Upper lobe of right lung (tissue), 1 donor: ENCODE measurements around the gene HIP1. TPM values are rescaled to one million over a fixed set of nuclear protein-coding genes. Genes with fewer than 3 reads are reported as not detected.

ENCODE experiments used
- ATAC-seq: fragments of 200-7000 bp; cut with Tn5 transposase; one replicate; pipeline ENCODE4 v1.9.1; 2020; ENCODE audit warnings: mild to moderate bottlenecking, moderate library complexity
- DNase-seq: peaks from one replicate; pipeline ENCODE4 v3.0.0-alpha.2; 2020
- H3K27ac ChIP-seq: fragments of 200-600 bp; one replicate; pipeline ENCODE4 v1.8.0; 2022
- H3K27me3 ChIP-seq: fragments of 200-600 bp; one replicate; pipeline ENCODE4 v1.8.0; 2022; ENCODE audit warnings: mild to moderate bottlenecking
- H3K36me3 ChIP-seq: fragments of 200-600 bp; one replicate; pipeline ENCODE4 v1.8.0; 2022
- H3K4me1 ChIP-seq: fragments of 200-600 bp; one replicate; pipeline ENCODE4 v1.8.0; 2022
- H3K4me3 ChIP-seq: fragments of 200-600 bp; one replicate; pipeline ENCODE4 v1.8.0; 2022; ENCODE audit warnings: mild to moderate bottlenecking
- H3K9me3 ChIP-seq: fragments of 200-600 bp; one replicate; pipeline ENCODE4 v1.8.0; 2022
- CTCF ChIP-seq: fragments of 200-600 bp; IDR thresholded peaks from one replicate; pipeline ENCODE4 v1.8.0; 2022; ENCODE audit warnings: antibody characterized with exemption
- intact Hi-C: fragments of 100-400 bp; cut with DNase I; formaldehyde crosslinking; loops from one replicate; pipeline ENCODE4 v1.11.0; 2022
- total RNA-seq: library from RNA; stranded (reverse); fragmentation: NEBNext Ultra II Directional; extraction: Animal tissue kit (Norgen Biotek cat#: 25700); gene quantifications from one replicate; pipeline ENCODE4 v1.2.1, GENCODE V29; 2021
- donor health status: DM: no; HTN: yes; CAD: no; lungs with severe emphysema.

The HIP1 gene
- total RNA-seq, 1 donor from 2014 or later = 86.2 TPM

- DNase-seq (no peak), ATAC-seq (no peak)
- Histone ChIP-seq H3K27me3 (no peaks in the 10 kb centered on the region), H3K27ac (no peak overlapping the region), H3K36me3 (no peaks in the 10 kb centered on the region), H3K4me3 (no peak overlapping the region), H3K9me3 (no peaks in the 10 kb centered on the region), H3K4me1 (peaks cover 30% of the 10 kb centered on the region)
- intact Hi-C loops = no loop called here
- no peak for TF ChIP-seq CTCF
Observed at GRCh38 chr7:75716992-75717626, 21.6 kb downstream of the HIP1 start.

GRCh38 chr7:75715864-75716263 is 22.9 kb downstream of the HIP1 start:
- no peak overlapping the region for H3K4me3 ChIP-seq
- intact Hi-C loops = no loop called here
- H3K27ac ChIP-seq = no peak overlapping the region
- ATAC-seq = no peak
- H3K36me3 ChIP-seq = no peaks in the 10 kb centered on the region
- TF ChIP-seq CTCF = no peak
- peaks cover 36% of the 10 kb centered on the region for H3K4me1 ChIP-seq
- H3K27me3 ChIP-seq = no peaks in the 10 kb centered on the region
- no peak for DNase-seq
- peaks cover 2% of the 10 kb centered on the region for H3K9me3 ChIP-seq

- H3K27me3 ChIP-seq = no peaks in the 10 kb centered on the region
- intact Hi-C loops = no loop called here
- DNase-seq (no peak), ATAC-seq (no peak)
- peak overlapping the region; percentile 52 for H3K27ac ChIP-seq
- H3K36me3 ChIP-seq = no peaks in the 10 kb centered on the region
- H3K9me3 ChIP-seq = peaks cover 11% of the 10 kb centered on the region
- no peak for TF ChIP-seq CTCF
- no peak overlapping the region for H3K4me3 ChIP-seq
- peaks cover 29% of the 10 kb centered on the region for H3K4me1 ChIP-seq
Observed at GRCh38 chr7:75712517-75713361, 26.0 kb downstream of the HIP1 start.

GRCh38 chr7:75711656-75712514 is 26.9 kb downstream of the HIP1 start:
- no peaks in the 10 kb centered on the region for H3K27me3 ChIP-seq
- intact Hi-C loops = no loop called here
- peaks cover 11% of the 10 kb centered on the region for H3K9me3 ChIP-seq
- H3K27ac ChIP-seq = peak overlapping the region; percentile 52
- no peak for DNase-seq
- TF ChIP-seq CTCF = no peak
- H3K4me3 ChIP-seq = no peak overlapping the region
- peaks cover 29% of the 10 kb centered on the region for H3K4me1 ChIP-seq
- peak; percentile 41 for ATAC-seq
- no peaks in the 10 kb centered on the region for H3K36me3 ChIP-seq

- no peak for DNase-seq
- Histone ChIP-seq H3K4me3 (no peak overlapping the region), H3K27me3 (no peaks in the 10 kb centered on the region), H3K27ac (peak overlapping the region; percentile 52), H3K9me3 (peaks cover 11% of the 10 kb centered on the region), H3K36me3 (no peaks in the 10 kb centered on the region), H3K4me1 (peaks cover 29% of the 10 kb centered on the region)
- intact Hi-C loops = no loop called here
- TF ChIP-seq CTCF = no peak
- ATAC-seq = no peak
Observed at GRCh38 chr7:75711076-75711475, 27.7 kb downstream of the HIP1 start.
